B cell (primary cell): ENCODE results near the gene GPR15LG. TPM values are rescaled to one million over a fixed set of nuclear protein-coding genes. Genes with fewer than 3 reads are reported as not detected.

Experiments used
- ATAC-seq: fragments of 200-7000 bp; cut with Tn5 transposase; one replicate; pipeline ENCODE4 v1.10.0; 2021; ENCODE audit warnings: low read depth, mild to moderate bottlenecking, moderate number of reproducible peaks, moderate library complexity
- CTCF ChIA-PET: fragments of 350-600 bp; sonication (Branson Sonifier 250); formaldehyde crosslinking; loops from one replicate; lab custom pipeline; 2021; ENCODE audit warnings: antibody characterized with exemption, inconsistent platforms; lab: Charles Lee
- POLR2A ChIA-PET: fragments of 350-600 bp; sonication (Branson Sonifier 250); formaldehyde crosslinking; loops from one replicate; lab custom pipeline; 2021; ENCODE audit warnings: antibody characterized with exemption; lab: Charles Lee
- DNase-seq: peaks from one replicate; pipeline ENCODE4 v3.0.0; 2013
- H2AFZ ChIP-seq: 2 replicates; pipeline ENCODE4 v1.6.1; 2012; ENCODE audit warnings: mild to moderate bottlenecking, low read depth, low read length; ENCODE audit not compliant: insufficient read depth, poor library complexity, severe bottlenecking
- H3K27ac ChIP-seq, 2 donors: 1 replicate in 1 of 2; 2 replicates in 1 of 2; pipeline ENCODE4 v1.5.1; 2012 to 2013; ENCODE audit warnings: low read length in 2 of 2, mild to moderate bottlenecking in 2 of 2, moderate library complexity in 1 of 2
- H3K27me3 ChIP-seq, 4 experiments: fragments of 200-600 bp in 1 of 4; sonication (generic) in 1 of 4; replicated peaks in 1 of 4; 1 replicate in 2 of 4; 2 replicates in 2 of 4; pipeline versions ENCODE4 v1.6.1 to v1.7.0; 2013 to 2016; ENCODE audit warnings: low read length in 3 of 4, mild to moderate bottlenecking in 2 of 4, mixed read lengths in 1 of 4, moderate library complexity in 1 of 4; ENCODE audit not compliant: insufficient read depth in 4 of 4, control insufficient read depth in 3 of 4; ENCODE audit errors: control extremely low read depth in 1 of 4
- H3K36me3 ChIP-seq, 2 experiments: replicated peaks in 1 of 2; 1 replicate in 1 of 2; 2 replicates in 1 of 2; pipeline versions ENCODE4 v1.6.1 to v1.7.1; 2013; ENCODE audit warnings: low read length in 1 of 2; ENCODE audit not compliant: insufficient read depth in 2 of 2, control insufficient read depth in 1 of 2; ENCODE audit errors: control extremely low read depth in 1 of 2, extremely low read depth in 1 of 2
- H3K4me1 ChIP-seq, 2 donors: fragments of 200-600 bp in 1 of 2; sonication (generic) in 1 of 2; 1 replicate in 1 of 2; 2 replicates in 1 of 2; pipeline versions ENCODE4 v1.5.1 to v1.6.1; 2013 to 2017; ENCODE audit warnings: low read length in 2 of 2; ENCODE audit not compliant: control insufficient read depth in 2 of 2, insufficient read depth in 2 of 2
- H3K4me2 ChIP-seq: replicated peaks from 2 replicates; pipeline ENCODE3; 2012; ENCODE audit warnings: mild to moderate bottlenecking, low read depth, low read length; ENCODE audit not compliant: poor library complexity, severe bottlenecking
- H3K4me3 ChIP-seq, 5 experiments: fragments of 200-600 bp in 1 of 5; sonication (generic) in 1 of 5; 1 replicate in 3 of 5; 2 replicates in 2 of 5; pipeline versions ENCODE4 v1.5.1 to v1.7.0; 2011 to 2016; ENCODE audit warnings: low read length in 4 of 5, mild to moderate bottlenecking in 4 of 5, low read depth in 2 of 5, control low read depth in 1 of 5, moderate library complexity in 1 of 5; ENCODE audit not compliant: insufficient read depth in 1 of 5; ENCODE audit errors: control extremely low read depth in 1 of 5, extremely low read depth in 1 of 5
- H3K79me2 ChIP-seq: fragments of 200-600 bp; sonication (generic); one replicate; pipeline ENCODE4 v1.6.0; 2016; ENCODE audit warnings: low read length; ENCODE audit not compliant: control insufficient read depth, insufficient read depth
- H3K9ac ChIP-seq: fragments of 200-600 bp; sonication (generic); 2 replicates; pipeline ENCODE4 v1.6.1; 2017; ENCODE audit warnings: mild to moderate bottlenecking, low read length, moderate library complexity
- H3K9me3 ChIP-seq, 3 donors: one replicate each; pipeline versions ENCODE4 v1.6.1 to v1.7.1; 2013; ENCODE audit warnings: low read length in 2 of 3; ENCODE audit not compliant: control insufficient read depth in 2 of 3, insufficient read depth in 1 of 3; ENCODE audit errors: control extremely low read depth in 1 of 3
- H4K20me1 ChIP-seq: 2 replicates; pipeline ENCODE4 v1.6.0; 2012; ENCODE audit warnings: mild to moderate bottlenecking, low read length; ENCODE audit not compliant: insufficient read depth, control insufficient read depth, poor library complexity, severe bottlenecking
- H3K27ac Mint-ChIP-seq: one replicate; pipeline ENCODE4 v1.8.0; 2021; ENCODE audit warnings: mixed read lengths
- H3K27me3 Mint-ChIP-seq: one replicate; pipeline ENCODE4 v1.8.0; 2021; ENCODE audit warnings: mixed read lengths
- H3K4me1 Mint-ChIP-seq: one replicate; pipeline ENCODE4 v1.8.0; 2021; ENCODE audit warnings: mixed read lengths
- H3K4me3 Mint-ChIP-seq: one replicate; pipeline ENCODE4 v1.8.0; 2021; ENCODE audit warnings: mixed read lengths
- H3K9me3 Mint-ChIP-seq: one replicate; pipeline ENCODE4 v1.8.0; 2022; ENCODE audit warnings: mixed read lengths; ENCODE audit not compliant: insufficient read depth
- CTCF ChIP-seq: fragments of 200-600 bp; IDR thresholded peaks from one replicate; pipeline ENCODE4 v1.8.0; 2022; ENCODE audit warnings: antibody characterized with exemption, mild to moderate bottlenecking
- EZH2 ChIP-seq: IDR thresholded peaks from 2 replicates; pipeline ENCODE4 v1.6.1; 2012; ENCODE audit warnings: borderline replicate concordance, low read depth, mild to moderate bottlenecking, moderate library complexity, low read length; ENCODE audit not compliant: insufficient read depth, poor library complexity, severe bottlenecking
- WGBS: methylation state at CpG from one replicate; pipeline ENCODE4 v1.1.5; 2013; ENCODE audit warnings: missing lambda C conversion rate; ENCODE audit not compliant: insufficient coverage; 5-methylcytosine and 5-hydroxymethylcytosine counted together
- intact Hi-C: fragments of 100-400 bp; cut with micrococcal nuclease; formaldehyde crosslinking; loops from one replicate; pipeline ENCODE4 v1.10.0; 2022
- polyA plus RNA-seq: library from polyadenylated mRNA; depleted of rRNA; stranded (reverse); fragments of >200 nt; gene quantifications from 2 replicates; pipeline ENCODE4 v1.2.3, GENCODE V29; 2012
- total RNA-seq, 2 donors: library from RNA; stranded (reverse); fragments of 120-200 nt in 1 of 2; gene quantifications; 1 replicate in 1 of 2; 2 replicates in 1 of 2; pipeline versions ENCODE4 v1.2.3 to v1.2.4, GENCODE V29; 2013 to 2022

The GPR15LG gene
- total and polyA plus RNA-seq, 2 donors (not counting 1 experiment from before 2014, with no cell fraction given) = not detected

GRCh38 chr10:84213076-84213475 is 39.5 kb downstream of the GPR15LG start:
- H3K27ac Mint-ChIP-seq = no peak overlapping the region
- peaks cover 0 to 3% (median 0%) of the 10 kb centered on the region in 4 experiments for H3K27me3 ChIP-seq
- no peaks in the 10 kb centered on the region for H3K4me1 Mint-ChIP-seq
- H2AFZ ChIP-seq = no peak overlapping the region
- intact Hi-C loops = no loop called here
- H3K4me3 Mint-ChIP-seq = no peak overlapping the region
- 94% methylated on average over 8 of the region's 11 CpGs for WGBS
- ATAC-seq (no peak), DNase-seq (no peak)
- no peaks in the 10 kb centered on the region for H3K9me3 ChIP-seq
- H3K79me2 ChIP-seq = no peaks in the 10 kb centered on the region
- H3K36me3 ChIP-seq = no peaks in the 10 kb centered on the region
- ChIA-PET POLR2A (no interaction called here), CTCF (interaction anchor here (4.0 kb wide), 1 partner anchor 65 kb away, joined by 25 read pairs; no protein-coding TSS in a partner anchor)
- no peak overlapping the region for H3K27ac ChIP-seq
- no peaks in the 10 kb centered on the region for H3K4me1 ChIP-seq
- no peak overlapping the region for H3K4me2 ChIP-seq
- H3K9me3 Mint-ChIP-seq = no peaks in the 10 kb centered on the region
- no peak overlapping the region for H3K9ac ChIP-seq
- TF ChIP-seq CTCF (no peak), EZH2 (no peak)
- no peaks in the 10 kb centered on the region for H4K20me1 ChIP-seq
- peaks cover 16% of the 10 kb centered on the region for H3K27me3 Mint-ChIP-seq
- H3K4me3 ChIP-seq = no peak overlapping the region

GRCh38 chr10:84214046-84214572 is 40.5 kb downstream of the GPR15LG start:
- H3K79me2 ChIP-seq = no peaks in the 10 kb centered on the region
- no peaks in the 10 kb centered on the region for H4K20me1 ChIP-seq
- Mint-ChIP-seq H3K4me3 (peak overlapping the region; percentile 37), H3K9me3 (no peaks in the 10 kb centered on the region), H3K4me1 (no peaks in the 10 kb centered on the region), H3K27ac (no peak overlapping the region), H3K27me3 (peaks cover 7% of the 10 kb centered on the region)
- intact Hi-C loops = no loop called here
- TF ChIP-seq EZH2 (no peak), CTCF (no peak)
- no peaks in the 10 kb centered on the region for H3K4me1 ChIP-seq
- ATAC-seq (no peak), DNase-seq (no peak)
- no peak overlapping the region for H3K4me3 ChIP-seq
- H3K9me3 ChIP-seq = peaks cover 0 to under 1% (median 0%) of the 10 kb centered on the region in 3 donors
- ChIA-PET CTCF (interaction anchor here (1.7 to 2.5 kb wide), 2 partner anchors 9 to 66 kb away, joined by 6 to 25 read pairs; no protein-coding TSS in a partner anchor), POLR2A (interaction anchor here (0.6 kb wide), 1 partner anchor 36 kb away, joined by 3 read pairs; no protein-coding TSS in a partner anchor)
- H3K27me3 ChIP-seq = no peaks in the 10 kb centered on the region
- no peaks in the 10 kb centered on the region for H3K36me3 ChIP-seq
- H2AFZ ChIP-seq = peak overlapping the region; percentile 22
- 74% methylated on average over 25 of the region's 25 CpGs for WGBS
- no peak overlapping the region for H3K27ac ChIP-seq
- no peak overlapping the region for H3K9ac ChIP-seq
- peak overlapping the region; percentile 28 for H3K4me2 ChIP-seq
